Lung microvascular endothelial cell (primary cell): ENCODE data around the gene SPAG6. TPM values are rescaled to one million over a fixed set of nuclear protein-coding genes. Genes with fewer than 3 reads are reported as not detected.
"Not testable (repeated sequence)": the region's sequence is repeated elsewhere in the genome, so short reads cannot be mapped to it uniquely, and the experiment has no call there.

Experiments used
- DNase-seq, 2 donors: peaks; one replicate each; pipeline versions ENCODE4 v3.0.0 to v3.0.0-alpha.2; 2010; ENCODE audit warnings: low read depth in 2 of 2
- total RNA-seq: library from RNA; depleted of rRNA; stranded (reverse); fragments of >200 nt; gene quantifications from 2 replicates; pipeline ENCODE4 v1.2.1, GENCODE V29; 2014

The SPAG6 gene
- total RNA-seq, 1 donor from 2014 or later: not detected

- peak in 1 of 2 donors; percentile 23 for DNase-seq
Measured at GRCh38 chr10:22341190-22341925, 3.9 kb upstream of the SPAG6 start.

GRCh38 chr10:22341926-22342196 lies 3.4 kb upstream of the SPAG6 start:
- no peak for DNase-seq

GRCh38 chr10:22342421-22342820 lies 2.9 kb upstream of the SPAG6 start:
- no peak for DNase-seq

GRCh38 chr10:22343731-22344130 lies 1.6 kb upstream of the SPAG6 start:
- no peak for DNase-seq

- DNase-seq: no peak
Measured at GRCh38 chr10:22344249-22344648, 1.0 kb upstream of the SPAG6 start.

GRCh38 chr10:22344781-22345300 lies 455 bp upstream of the SPAG6 start:
- no peak for DNase-seq

DNA sequence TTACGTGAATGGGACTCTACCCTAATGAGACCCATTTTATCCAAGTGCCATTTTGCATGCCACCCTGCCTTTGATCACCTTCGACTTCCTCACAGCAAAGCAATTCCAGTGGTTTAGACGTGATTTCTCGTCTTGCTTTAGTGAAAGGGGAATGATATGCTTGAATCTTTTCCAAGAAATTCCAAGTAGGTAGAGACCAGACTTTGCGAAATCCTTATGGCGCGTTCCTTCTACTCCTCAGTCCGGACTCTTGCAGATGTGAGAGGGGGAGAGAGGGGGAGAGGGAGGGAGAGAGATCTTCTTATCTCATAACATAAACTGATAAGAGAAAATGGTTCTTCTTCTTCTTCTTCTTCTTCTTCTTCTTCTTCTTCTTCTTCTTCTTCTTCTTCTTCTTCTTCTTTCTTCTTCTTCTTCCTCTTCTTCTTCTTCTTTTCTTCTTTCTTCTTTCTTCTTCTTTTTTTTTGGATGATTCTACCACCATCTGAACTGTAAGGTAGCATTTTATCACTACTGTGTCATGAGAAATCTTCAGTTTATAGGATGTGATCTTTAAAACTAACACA lies 883 bp downstream of the SPAG6 start:
- DNase-seq: no peak

GRCh38 chr10:22349755-22350154 lies 4.5 kb downstream of the SPAG6 start:
- DNase-seq: no peak

DNA sequence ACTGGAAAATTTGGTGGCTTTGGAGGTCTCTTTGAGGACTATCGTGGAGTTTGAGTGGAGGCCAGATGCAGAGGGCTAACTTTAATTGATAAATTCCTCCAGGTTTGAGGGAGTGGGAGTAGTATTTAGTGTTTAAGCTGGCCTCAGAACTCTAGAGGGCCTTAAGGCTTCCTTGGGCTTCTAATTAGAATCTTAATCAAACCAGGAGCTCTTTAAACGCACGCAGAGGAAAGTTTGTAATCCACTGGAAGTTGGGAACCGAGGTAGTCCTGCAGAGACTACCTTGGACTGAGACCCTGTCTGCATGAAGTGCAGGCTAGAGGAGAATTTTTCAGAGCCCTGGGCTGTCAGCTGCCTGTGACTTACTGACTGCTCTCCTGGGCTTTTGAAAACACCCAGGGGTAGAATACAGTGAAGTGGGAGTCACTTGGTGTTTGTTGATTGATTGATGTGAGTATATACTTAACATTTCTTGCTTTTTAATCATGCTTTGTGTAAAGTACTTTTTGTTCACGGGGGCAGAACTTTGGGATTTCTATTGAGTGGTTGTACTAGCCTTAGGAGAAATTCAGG lies 5.9 kb downstream of the SPAG6 start:
- DNase-seq: no peak

DNA sequence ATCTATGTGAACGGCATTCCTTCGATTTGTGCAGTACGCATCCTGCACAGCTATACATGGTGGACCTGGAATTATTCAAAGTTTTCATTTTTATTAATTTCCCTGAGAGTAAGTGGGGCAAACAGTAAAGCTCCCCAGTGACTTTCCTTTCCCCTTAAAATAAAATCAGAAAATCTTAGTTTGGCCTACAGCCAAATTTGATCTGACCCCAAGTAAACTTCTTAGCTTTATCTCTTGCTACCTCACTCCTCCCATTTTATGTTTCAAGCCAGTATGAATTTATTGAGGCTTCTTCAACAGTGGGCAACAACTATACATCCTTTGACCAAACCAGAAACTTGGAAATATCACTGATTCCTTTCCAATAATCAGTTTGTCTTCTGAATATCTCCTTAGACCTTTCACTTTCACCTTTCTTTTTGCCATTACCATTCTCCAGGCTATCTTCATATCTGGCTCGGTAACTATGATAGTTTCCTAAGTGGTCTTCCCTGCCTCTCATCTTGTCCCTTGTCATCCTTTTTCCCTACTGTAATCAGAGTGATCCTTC lies 11.1 kb downstream of the SPAG6 start:
- no peak for DNase-seq

DNA sequence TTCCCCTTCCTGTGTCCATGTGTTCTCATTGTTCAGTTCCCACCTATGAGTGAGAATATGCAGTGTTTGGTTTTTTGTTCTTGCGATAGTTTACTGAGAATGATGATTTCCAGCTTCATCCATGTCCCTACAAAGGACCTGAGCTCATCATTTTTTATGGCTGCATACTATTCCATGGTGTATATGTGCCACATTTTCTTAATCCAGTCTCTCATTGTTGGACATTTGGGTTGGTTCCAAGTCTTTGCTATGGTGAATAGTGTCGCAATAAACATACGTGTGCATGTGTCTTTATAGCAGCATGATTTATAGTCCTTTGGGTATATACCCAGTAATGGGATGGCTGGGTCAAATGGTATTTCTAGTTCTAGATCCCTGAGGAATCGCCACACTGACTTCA lies 12.5 kb downstream of the SPAG6 start:
- not testable (repeated sequence) for DNase-seq

DNA sequence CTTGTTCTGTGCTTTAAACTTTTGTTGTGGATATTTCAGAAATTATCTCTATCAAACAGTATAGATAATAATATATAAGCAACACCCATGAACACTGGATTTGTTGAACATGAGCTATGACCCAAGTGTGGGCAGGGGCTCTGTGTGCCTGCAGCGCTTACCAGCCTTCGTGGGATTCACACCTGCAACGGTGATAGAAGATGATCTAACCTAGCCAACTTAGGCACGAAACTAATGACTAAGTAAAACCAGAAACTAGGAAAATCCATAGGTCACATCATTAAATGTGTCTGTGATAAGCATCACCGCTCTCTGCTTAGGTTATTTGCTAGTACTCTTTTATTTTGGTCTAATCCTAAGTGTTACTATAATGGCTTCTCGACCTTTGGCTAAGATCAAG lies 18.0 kb downstream of the SPAG6 start:
- no peak for DNase-seq

GRCh38 chr10:22364407-22365140 lies 19.3 kb downstream of the SPAG6 start:
- DNase-seq: no peak

DNA sequence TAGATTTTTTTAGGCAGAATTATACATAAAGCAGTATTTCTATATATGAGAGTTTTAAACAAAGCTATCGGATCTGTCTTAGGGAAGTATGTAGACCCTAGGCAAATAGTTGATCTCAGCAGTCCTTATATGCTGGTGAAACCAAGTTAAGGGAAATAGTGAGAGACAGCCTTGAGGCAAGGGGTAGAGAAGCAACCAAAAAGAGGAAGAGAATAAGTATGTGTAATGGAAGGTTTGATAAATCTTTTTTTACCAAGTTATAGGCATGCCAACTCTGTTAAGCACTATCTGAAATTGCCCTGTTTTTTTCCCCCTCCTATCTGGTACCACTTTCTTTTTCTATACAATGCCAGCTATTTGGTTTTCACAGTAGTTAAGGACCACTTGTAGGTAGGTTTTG lies 19.9 kb downstream of the SPAG6 start:
- no peak for DNase-seq

- DNase-seq: no peak
Measured at GRCh38 chr10:22365644-22366434, 20.5 kb downstream of the SPAG6 start.

DNA sequence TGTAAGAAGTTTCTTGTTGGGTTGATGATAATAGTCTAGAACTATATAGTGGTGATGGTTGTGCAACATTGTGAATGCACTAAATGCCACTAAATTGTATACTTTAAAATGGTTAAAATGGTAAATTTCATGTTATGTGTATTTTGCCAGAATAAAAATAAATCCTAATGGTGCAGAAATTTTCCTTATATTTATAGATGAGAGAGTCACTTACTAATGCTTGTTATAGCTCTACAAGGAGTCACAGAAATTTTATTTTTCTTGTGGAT lies 21.1 kb downstream of the SPAG6 start:
- DNase-seq: no peak

DNA sequence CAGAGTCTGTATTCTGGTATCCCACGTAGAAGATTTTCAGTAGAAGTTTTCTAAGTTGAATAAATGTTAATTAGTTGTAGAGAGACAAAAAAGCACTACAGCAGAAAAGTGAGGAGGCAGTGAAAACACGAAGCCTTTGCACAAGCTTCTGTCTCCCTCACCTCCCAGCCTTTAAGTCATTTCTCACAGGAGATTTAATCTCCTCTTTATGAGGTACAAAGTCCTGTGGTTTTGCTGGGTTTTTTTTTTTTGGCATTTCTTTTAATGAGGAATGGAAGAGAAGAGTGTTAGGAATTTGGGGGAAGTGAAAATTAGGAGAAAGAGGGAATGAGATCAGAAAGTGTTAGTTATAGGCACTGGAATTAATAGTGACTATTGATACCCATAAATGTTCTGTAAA lies 21.5 kb downstream of the SPAG6 start:
- no peak for DNase-seq

DNA sequence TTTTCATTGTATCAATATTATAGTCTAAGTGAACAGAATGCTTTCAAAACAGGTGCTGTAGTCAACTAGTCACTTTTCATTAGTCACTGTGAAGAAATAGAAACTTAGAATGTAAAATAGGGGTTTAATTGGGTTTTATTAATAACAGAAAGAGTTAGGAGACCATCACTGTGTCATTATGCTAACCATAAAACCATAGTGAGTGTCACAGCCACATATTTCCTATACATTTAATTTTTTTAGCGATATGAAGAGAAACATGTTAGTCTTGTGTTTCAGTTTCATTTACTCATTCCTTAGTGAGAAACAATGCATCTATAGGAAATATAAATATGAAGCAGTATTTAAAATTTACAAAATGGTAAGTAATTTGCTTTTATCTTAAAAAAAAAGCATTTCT lies 22.2 kb downstream of the SPAG6 start:
- DNase-seq: no peak

GRCh38 chr10:22368402-22368801 lies 23.1 kb downstream of the SPAG6 start:
- no peak for DNase-seq

GRCh38 chr10:22368981-22369380 lies 23.7 kb downstream of the SPAG6 start:
- DNase-seq: no peak

- peak; percentile 32 to 60 for DNase-seq
Measured at GRCh38 chr10:22369434-22370072, 24.3 kb downstream of the SPAG6 start.
